ENCODE results near the gene DIAPH1. TPM values are rescaled to one million over a fixed set of nuclear protein-coding genes. Genes with fewer than 3 reads are reported as not detected.

The DIAPH1 gene
- total RNA-seq, 1 experiment from 2014 or later, result 142 TPM

DNA sequence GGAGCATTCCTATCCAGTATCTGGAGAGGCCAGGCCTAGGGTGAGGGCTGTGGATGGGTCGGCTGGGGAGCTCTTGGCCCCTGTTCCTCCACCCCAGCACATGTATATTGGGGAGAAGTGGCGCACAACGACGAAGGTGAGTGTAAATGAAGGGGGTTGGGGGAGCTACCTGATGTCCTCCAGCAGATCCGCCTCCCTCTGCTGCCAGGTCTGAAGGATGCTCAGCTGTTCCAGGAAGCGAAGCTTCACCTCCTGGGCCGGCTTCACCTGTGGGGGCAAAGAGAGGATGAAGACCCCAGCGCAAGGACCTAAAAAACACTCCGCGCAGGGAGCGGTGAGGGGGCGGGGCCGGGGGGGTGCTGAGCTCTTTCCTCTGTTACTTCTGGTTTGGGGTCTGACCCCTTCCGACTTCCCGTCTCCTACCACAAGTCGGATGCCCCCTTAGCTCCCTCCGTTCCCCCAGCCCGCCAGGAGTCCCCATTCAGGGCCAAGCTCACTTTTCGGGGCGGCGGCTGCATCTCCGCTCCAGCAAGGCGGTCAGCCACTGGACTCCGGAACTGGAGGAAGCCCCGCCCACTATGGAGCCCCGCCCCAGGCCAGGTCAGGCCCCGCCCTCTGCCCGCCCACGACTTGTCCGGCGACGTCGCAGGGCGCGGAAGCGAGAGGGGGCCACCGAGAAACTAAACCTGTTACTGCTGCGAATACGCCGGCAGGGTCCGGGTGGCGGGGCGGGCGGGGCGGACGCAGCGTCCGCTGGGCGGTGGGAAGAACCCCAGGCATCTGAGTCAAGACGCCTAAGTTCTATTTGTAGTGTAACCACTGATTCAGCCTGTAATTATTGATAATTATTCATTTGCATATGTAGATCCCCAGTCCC, 32.3 kb upstream of the DIAPH1 start, which contains the start of gene FCHSD1:
FCHSD1 (minus strand) TSS at position 568 of the 877 bp plus-strand sequence; CDS start at position 518, 50 bp downstream.
- Histone ChIP-seq H3K4me1 (ENCODE audit: control insufficient read depth in 1 of 2, insufficient read depth in 2 of 2, low read length in 2 of 2) (peaks cover 0 to 18% of the 10 kb centered on the region in 2 experiments; a peak in 2 of 4 replicates), H2AFZ (ENCODE audit: low read depth, low read length, poor library complexity, severe bottlenecking) (no peak within 1 kb of the TSS), H3K36me3 (ENCODE audit: control insufficient read depth in 1 of 2, insufficient read depth in 2 of 2, low read length in 2 of 2) (peaks cover 2 to 3% of the 10 kb centered on the region in 2 experiments; a peak in 2 of 4 replicates), H3K9ac (ENCODE audit: low read length) (peak within 1 kb of the TSS; percentile 71), H3K9me2 (ENCODE audit: insufficient read depth) (no peaks in the 10 kb centered on the region), H4K20me1 (ENCODE audit: insufficient read depth) (no peaks in the 10 kb centered on the region), H3K4me2 (ENCODE audit: low read length) (peak within 1 kb of the TSS; percentile 97), H3K9me3 (ENCODE audit: control insufficient read depth in 1 of 2, insufficient read depth in 1 of 2, low read depth in 1 of 2, low read length in 2 of 2) (no peaks in the 10 kb centered on the region), H3K27me3 (ENCODE audit: insufficient read depth, low read length) (no peaks in the 10 kb centered on the region), H3K27ac (ENCODE audit: low read depth, low read length) (no peak within 1 kb of the TSS; the same call in 1 of the 2 replicates), H3K4me3 (replicated peaks in 1 of 2; ENCODE audit: low read depth in 1 of 2, low read length in 2 of 2) (peak within 1 kb of the TSS; percentile 77 to 78), H3K79me2 (ENCODE audit: insufficient read depth, low read length) (no peaks in the 10 kb centered on the region)
- ChIA-PET CTCF (interaction anchor here (1.0 to 1.7 kb wide), 5 partner anchors 9 to 318 kb away, joined by 3 to 5 read pairs (median 4); partner anchors contain the start of genes DIAPH1 and RNF14), POLR2A (interaction anchor here (1.6 kb wide), 1 partner anchor 14 kb away, joined by 6 read pairs; the partner anchor contains the start of genes HDAC3 and RELL2), RAD21 (ENCODE audit: low non-redundant PET in 1 of 2, low total read pairs in 2 of 2, uncharacterized antibody in 2 of 2, unreplicated experiment in 2 of 2) (no interaction called here)
- intact Hi-C loops (cut with micrococcal nuclease), result no loop called here
- no TSS peak for BruUV-seq (replicated peaks)
- DNase-seq (ENCODE audit: low read depth, low spot score) (peak; percentile 65), ATAC-seq (peak; percentile 96)
- no peak for TF ChIP-seq CBX3 (IDR thresholded peaks at IDR 0.05; ENCODE audit: low read depth)
- TF ChIP-seq FOSL1 (IDR thresholded peaks at IDR 0.05; ENCODE audit: low read depth), result no peak
- TF ChIP-seq JUND (IDR thresholded peaks at IDR 0.05), result no peak
- peak; percentile 89 for TF ChIP-seq EGR1 (IDR thresholded peaks at IDR 0.05; ENCODE audit: low read depth)
- peak; percentile 53 for TF ChIP-seq POLR2A (IDR thresholded peaks at IDR 0.05; ENCODE audit: borderline replicate concordance, extremely low read depth, insufficient read depth, insufficient read length)
- no peak for TF ChIP-seq CEBPB (IDR thresholded peaks at IDR 0.05; ENCODE audit: low read depth)
- TF ChIP-seq YY1 (IDR thresholded peaks at IDR 0.05; ENCODE audit: extremely low read depth, insufficient replicate concordance, low read depth, low read length), result peak; percentile 6
- no peak; the same call in 1 of the 2 replicates for TF ChIP-seq ELF1 (IDR thresholded peaks at IDR 0.05; ENCODE audit: borderline replicate concordance, low read depth)
- TF ChIP-seq TCF7L2 (IDR thresholded peaks at IDR 0.05; ENCODE audit: borderline replicate concordance, extremely low read depth, insufficient read depth, insufficient read length), result no peak
- TF ChIP-seq SIN3A (IDR thresholded peaks at IDR 0.05; ENCODE audit: low read depth), result no peak
- TF ChIP-seq REST (IDR thresholded peaks at IDR 0.05; ENCODE audit: low read depth), result no peak
- TF ChIP-seq, protein P1, sequence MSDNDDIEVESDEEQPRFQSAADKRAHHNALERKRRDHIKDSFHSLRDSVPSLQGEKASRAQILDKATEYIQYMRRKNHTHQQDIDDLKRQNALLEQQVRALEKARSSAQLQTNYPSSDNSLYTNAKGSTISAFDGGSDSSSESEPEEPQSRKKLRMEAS (IDR thresholded peaks at IDR 0.05), result no peak
- no peak for TF ChIP-seq ZNF274 (IDR thresholded peaks at IDR 0.05; ENCODE audit: low read depth, low read length)
- TF ChIP-seq, protein P2, sequence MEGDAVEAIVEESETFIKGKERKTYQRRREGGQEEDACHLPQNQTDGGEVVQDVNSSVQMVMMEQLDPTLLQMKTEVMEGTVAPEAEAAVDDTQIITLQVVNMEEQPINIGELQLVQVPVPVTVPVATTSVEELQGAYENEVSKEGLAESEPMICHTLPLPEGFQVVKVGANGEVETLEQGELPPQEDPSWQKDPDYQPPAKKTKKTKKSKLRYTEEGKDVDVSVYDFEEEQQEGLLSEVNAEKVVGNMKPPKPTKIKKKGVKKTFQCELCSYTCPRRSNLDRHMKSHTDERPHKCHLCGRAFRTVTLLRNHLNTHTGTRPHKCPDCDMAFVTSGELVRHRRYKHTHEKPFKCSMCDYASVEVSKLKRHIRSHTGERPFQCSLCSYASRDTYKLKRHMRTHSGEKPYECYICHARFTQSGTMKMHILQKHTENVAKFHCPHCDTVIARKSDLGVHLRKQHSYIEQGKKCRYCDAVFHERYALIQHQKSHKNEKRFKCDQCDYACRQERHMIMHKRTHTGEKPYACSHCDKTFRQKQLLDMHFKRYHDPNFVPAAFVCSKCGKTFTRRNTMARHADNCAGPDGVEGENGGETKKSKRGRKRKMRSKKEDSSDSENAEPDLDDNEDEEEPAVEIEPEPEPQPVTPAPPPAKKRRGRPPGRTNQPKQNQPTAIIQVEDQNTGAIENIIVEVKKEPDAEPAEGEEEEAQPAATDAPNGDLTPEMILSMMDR (IDR thresholded peaks at IDR 0.05 in 2 of 3, conservative IDR thresholded peaks at IDR 0.05 in 1 of 3; ENCODE audit: borderline replicate concordance in 1 of 3, insufficient read depth in 1 of 3, low read depth in 2 of 3, low read length in 2 of 3), result no peak
- no peak for TF ChIP-seq ZBTB33 (IDR thresholded peaks at IDR 0.05; ENCODE audit: extremely low read depth, insufficient replicate concordance, low read length)
- no peak for TF ChIP-seq ZFX (IDR thresholded peaks at IDR 0.05)
- no peak for TF ChIP-seq EZH2 (IDR thresholded peaks at IDR 0.05)
- peak; percentile 73 for TF ChIP-seq POLR2AphosphoS5 (IDR thresholded peaks at IDR 0.05; ENCODE audit: low read depth, low read length)
- TF ChIP-seq SRF (IDR thresholded peaks at IDR 0.05; ENCODE audit: low read depth), result no peak

Data from HCT116 (cell line).